NCI-H510A treated with DMSO at 0.1 percent for 48 hours (cell line): ENCODE data around the gene ERI3.

Source experiments
- DNase-seq: peaks from one replicate; lab custom pipeline; 2025; lab: John Stamatoyannopoulos, UW

Gene ERI3

DNA sequence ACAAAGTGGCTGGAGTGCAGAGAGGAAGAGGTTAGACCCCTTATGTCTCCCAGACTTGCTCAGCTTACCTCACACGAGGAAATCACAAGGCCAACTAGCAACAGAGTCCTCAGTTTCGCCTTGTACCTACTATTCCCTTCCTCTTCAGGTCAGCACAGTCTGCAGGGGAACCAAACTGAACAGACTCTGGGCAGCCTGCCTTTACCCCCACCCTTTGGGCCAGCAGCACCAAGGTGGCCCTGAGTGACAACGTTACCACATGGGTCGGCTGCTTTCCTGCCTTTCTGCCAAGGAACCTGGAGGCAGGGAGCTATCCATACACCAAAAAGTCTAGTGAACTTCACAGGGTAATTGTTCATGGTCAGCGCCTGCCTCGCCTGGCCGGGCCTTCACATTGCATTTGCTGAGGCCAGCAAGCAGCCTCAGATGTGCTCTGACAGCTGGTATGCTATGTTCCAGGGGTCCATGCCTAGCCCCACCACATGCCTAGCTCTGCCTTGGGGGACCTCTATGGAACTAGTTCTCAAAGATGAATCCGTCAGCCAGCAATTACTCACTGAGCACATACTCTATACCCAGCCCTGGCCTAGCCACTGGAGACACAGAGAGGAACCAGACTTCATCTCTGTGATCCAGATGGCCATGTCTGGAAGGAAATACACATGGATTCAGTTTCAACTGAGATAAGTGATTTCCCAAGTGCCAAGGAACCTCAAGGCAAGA lies 72.2 kb downstream of the ERI3 start:
- no peak for DNase-seq

DNA sequence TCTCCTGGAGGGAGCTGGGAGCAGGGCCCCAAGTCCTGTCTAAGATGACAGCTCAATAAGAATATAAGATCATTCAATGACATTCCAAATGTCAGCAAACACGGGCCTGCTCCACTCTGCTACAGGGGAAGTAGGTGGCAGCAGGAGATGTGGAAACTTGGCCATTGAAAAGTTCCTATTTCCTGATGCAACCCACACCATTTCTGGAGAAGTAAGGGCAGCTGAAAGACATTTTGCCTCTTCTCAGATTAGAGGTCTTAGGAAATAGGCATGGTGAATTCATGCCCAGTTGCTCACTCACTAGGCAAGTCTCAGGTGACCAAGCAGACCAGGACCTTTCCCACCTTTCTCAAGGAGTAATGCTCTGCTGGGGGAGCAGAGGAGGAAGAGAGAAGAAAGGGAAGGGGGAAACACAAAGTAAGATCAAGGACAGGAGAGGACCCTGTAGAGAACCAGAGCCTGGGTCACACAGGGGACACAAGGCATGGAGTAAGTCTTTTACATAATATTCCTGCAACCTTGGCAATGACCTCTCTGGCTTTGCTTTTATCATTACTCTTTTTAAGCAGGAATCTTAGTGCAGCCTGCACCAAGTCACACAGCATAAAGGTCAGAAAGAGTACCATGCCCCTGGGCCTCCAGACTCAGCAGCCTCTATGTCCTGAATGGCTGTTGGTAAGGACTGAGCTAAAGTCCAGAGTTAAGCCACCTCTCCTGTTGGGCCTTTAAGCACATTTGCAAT lies 72.9 kb downstream of the ERI3 start:
- DNase-seq: peak; percentile 82

DNA sequence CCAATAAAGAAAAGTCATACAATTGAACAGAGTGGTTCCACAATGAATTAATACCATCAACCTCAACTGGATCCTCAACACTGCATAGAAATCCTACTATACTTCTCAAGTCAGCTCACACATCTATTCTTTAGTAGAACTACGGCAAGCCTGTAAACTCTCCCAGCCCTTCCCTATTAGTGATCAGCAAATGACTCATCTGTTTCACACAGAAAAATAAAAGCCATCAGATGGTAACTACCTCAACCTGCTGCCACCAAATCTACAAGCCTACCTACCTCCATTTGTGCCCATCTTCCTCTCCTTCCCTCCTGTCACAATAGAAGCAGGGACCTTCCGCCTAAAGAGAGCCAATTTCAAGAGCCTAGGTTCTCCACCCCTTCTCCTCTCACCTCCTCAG lies 78.2 kb downstream of the ERI3 start:
- DNase-seq: peak; percentile 75

DNA sequence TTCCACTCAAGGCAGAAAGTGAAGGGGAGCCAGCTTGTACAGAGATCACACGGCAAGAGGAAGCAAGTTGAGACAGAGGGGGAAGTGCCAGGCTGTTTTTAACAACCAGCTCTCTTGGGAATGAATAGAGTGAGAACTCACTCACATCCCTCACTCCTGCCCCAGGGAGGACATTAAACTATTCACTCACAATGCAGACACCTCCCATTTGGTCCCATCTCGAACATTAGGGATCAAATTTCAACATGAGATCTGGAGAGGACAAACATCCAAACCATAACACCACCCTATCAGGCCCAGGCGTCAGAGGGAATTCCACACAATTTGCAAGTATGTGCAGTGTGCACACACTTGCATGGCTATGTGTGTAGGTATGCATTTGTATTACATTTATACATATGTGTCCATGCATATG lies 79.1 kb downstream of the ERI3 start:
- peak; percentile 100 for DNase-seq

DNA sequence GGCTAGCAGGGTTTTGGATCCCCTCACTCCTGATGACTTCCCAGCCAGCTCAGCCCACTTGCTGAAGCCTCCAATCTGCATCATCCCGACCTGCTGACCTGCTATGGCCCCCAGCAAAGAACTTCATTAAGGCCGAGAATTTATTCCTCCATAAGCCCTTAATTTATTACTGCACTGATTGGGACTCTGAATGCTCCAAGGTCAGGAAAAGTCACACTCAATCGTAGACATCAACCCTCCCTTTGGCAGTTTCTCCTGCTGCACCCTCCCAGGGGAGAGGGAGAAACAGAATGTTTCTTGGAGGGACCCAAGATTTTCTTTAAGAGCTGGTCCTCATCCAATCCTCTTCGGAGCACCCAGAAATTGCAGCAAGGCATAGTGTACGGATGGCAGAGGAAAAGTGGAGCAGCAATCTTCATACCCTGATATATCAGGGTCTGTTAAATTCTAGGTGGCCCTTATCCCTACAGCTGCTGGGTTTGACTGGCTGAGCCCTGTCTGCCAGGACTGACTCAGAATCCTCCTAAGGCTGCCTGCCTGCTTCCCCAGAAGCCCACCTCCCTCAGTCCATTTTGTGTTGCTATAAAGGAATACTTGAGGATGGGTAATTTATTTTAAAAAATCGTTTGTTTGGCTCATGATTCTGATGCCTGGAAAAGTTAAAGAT lies 79.6 kb downstream of the ERI3 start:
- DNase-seq: peak; percentile 91

DNA sequence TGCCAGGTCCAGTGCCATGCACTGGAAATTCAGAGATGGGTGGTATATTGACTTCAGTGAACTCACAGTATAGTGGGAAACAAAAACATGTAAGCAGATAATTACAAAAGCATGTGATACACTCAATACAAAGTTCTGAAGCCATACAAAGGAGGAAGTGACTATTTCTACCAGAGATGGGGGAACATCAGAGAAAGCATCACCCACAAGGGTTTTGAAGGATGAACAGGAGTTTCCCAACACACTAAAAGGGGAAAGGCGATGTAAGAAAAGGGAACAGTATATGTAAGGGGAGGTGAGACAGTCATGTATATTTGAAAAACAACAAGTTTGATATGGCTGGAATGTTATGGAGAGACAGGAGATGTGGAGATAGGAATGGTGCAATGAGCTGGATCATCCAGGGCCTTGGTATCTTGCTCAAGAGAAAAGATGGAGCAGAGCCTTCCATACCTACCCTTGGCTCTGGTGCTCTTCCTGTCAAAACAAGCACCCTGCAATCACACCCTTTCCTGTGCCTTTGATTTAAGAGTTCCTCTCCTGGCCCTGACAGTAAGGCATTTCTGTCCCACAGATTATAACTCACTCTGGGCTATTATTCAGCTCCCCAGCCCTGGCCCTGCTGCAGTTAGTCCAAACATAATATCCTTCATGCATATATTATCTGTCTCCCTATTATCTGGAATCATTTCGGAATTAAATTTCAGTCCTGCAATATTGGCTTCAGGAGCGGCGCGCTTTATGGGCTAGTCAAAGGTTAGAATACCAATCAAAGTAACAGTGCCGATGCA lies 81.3 kb downstream of the ERI3 start:
- DNase-seq: no peak

DNA sequence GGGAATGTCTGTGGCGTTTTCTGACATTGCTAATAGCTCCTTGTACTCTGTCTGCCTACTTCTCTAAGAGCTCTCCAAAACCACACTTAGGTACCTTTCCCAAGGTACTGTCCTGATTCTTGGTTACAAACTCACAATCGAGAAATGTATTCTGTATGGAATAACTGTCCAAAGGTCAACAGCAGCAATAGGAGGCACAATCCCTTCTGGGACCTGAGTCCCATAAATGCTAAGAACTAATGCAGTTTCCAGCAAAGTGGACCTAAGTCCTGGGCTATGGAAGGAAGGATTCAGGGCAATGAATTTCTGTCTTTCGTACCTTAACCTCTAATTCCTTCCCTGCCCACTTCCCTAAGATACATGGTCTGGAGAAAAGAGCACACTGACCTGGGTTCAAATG lies 82.1 kb downstream of the ERI3 start:
- no peak for DNase-seq

DNA sequence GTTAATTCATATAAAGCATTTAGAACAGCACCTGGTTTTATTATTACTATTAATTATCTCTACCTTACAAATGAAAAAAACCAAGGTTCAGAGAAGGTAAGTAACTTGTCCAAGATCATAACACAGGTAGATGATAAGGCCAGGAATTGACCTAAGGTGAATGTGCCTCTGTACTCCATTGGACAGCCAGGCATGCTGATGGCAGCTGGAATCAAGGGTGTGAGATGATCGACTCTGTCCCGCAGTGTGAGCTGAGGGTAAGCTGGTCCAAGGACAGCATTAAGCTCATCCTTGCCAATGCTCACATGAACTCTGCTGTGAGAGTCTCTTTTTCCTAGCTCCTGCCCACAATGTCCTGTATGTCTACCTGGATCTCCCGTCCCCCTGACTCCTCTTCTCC lies 83.4 kb downstream of the ERI3 start:
- no peak for DNase-seq

DNA sequence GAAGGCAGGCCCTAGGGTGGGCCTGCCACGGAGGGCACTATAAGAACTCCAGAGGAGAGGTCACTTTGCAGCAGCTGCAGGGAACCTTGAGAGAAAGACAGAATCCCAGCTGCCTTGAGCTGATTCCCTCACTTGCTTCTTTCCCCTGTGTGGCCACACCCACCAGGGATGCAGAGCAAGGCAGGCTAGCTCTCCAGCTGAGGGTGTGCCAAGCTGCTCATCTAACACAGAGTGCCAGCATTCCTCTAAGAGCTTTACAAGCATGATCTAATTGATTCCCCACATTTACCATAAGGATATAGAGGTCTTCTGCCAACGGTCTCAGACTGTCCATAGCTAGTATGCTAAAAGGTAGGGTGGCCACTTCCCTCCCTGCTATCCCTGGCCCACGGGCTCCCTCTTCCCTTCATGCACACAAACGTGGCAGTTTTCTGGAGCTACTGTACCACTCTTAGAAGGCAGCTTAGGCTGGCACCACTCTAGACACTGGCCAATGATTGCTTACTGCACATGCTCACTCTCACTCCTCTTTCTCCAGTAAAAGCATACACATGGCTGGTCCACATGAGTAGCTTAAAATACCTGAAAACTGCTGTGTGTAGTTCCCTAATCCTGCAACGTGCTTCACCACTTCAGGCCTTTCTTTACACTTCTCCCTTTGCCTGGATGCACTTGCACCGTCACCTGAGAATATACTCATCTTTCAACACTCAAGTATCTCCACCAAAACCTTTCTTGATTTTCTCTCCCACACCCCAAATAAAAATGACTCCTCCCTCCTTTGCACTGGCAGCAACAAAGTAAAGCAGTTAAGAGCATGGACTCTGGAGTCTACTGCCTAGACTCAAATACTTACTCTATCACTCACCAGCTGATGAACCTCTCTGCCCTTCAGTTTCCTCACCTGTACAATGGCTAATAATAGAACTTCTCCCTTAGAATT lies 84.1 kb downstream of the ERI3 start:
- DNase-seq: peak; percentile 97

DNA sequence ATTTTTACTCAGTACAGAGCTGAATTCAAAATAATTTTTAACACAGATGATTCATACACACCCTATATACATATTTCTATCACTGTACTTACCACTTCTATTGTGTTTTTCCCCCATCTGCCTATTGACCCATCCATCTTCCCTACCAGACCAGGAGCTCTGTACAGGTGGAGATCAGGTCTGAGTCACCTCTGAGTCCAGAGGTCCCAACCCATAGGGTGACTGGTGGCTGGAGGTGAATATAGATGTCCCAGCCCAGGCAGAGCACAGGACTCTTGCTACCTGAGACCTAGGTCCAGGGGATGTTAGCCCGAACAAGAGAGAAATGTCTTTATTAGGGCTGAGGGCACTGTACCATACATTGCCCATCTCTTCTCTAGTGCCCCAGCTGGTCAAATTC lies 87.0 kb downstream of the ERI3 start:
- no peak for DNase-seq

DNA sequence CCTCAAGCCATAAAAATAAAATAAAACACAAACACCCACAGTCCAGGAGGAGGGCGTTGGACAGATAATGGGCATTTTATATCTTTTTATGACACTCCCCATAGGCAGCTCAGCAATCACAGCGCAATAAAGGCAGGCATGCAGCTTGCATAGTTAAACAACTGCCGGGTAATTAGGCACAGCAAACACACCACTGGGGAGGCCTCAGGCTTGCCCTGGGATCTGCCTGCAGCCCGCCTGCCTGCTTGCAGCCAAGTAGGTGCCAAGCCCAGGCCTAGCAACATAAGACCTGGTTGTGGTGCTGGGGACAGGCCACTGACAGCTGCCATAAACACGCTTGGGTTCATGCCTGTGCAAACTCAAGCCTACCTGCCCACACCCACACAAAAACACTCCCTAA lies 87.6 kb downstream of the ERI3 start:
- DNase-seq: peak; percentile 56

DNA sequence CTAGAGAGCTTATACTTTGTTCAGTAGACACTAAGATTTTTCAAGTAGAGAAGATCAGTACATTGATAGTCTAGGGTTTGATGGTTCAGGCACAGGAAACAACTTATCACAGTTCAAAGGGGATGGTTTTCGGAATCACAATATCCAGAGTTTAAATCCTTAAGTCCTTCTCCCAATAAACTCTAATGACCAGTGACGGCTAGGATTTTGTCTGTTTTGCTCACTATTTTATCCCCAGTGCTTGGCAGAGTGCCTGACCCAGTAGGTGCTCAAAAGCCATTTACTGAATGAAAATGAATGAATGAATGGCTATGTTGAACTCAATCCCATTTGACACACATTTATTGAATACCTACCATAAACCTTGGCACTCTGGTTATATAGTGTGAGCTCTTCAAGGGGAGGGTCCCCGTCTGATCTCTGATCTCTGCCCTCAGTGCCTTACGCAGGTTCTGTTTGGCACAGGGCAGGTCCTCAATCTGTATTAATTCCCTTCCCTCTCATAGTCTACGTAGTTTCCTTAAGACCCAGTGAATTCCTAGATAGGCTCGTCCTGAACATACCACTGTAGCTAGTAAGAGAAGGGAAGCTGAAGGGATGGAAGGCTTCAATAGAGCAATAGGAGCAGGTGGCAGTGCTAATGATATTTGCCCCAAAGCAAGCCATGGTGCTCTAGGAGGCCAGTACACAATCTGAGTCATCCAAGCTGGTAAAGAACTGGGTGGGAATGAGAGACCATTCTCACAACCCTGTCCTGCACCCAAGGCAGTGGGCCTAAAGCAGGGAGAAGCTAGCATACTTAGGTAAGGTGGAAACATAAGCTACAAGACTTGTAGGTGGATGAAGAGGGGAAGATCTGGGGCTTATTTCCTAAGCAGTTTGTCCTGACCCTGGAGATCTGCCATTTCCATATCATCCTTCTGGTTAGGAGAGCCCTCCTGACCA lies 88.4 kb downstream of the ERI3 start:
- peak; percentile 55 for DNase-seq

DNA sequence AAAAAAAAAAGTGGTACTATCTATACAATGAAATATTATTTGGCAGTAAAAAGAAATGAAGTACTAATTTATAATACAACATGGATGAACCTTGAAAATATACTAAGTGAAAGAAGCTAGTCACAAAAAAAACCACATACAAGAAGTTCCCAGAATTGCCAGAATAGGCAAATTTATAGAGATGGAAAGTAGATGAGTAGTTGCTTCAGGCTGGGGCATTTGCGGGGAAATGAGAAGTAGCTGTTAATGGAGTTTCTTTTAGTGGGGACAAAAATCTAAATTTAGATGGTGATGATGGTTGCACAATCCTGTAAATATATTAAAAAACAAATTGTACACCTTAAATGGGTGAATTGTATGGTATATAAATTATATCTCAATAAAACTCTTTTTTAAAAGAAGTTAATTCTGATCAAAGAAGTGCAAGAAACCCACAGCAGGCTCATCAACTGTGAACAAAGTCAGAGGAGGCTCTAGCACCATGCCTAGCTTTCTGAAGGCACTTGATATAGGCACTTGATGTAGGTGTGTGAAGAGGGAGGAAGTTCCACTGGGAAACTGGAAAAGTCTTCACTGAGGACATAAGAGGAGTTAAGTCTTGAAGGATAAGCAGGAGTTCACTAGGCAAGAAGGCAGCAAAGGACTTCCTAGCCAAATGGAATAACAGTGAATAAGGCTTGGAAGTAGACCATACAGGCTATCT lies 89.2 kb downstream of the ERI3 start:
- DNase-seq: no peak

DNA sequence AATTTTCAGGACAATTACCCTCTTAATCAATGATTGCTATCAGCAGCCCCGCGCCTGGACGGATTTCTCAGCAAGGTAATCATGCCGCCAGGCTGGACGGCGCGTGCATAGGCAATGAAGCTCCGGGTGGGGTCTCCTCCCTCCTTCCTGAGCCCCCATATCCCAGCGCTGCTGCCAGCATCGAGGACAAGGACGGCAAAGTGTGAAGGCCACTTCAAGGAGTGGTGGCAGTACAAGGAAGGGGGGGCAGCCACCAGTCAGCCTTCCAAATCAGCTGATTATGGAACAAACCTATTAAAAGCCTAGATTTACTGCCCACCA lies 90.6 kb downstream of the ERI3 start:
- no peak for DNase-seq

DNA sequence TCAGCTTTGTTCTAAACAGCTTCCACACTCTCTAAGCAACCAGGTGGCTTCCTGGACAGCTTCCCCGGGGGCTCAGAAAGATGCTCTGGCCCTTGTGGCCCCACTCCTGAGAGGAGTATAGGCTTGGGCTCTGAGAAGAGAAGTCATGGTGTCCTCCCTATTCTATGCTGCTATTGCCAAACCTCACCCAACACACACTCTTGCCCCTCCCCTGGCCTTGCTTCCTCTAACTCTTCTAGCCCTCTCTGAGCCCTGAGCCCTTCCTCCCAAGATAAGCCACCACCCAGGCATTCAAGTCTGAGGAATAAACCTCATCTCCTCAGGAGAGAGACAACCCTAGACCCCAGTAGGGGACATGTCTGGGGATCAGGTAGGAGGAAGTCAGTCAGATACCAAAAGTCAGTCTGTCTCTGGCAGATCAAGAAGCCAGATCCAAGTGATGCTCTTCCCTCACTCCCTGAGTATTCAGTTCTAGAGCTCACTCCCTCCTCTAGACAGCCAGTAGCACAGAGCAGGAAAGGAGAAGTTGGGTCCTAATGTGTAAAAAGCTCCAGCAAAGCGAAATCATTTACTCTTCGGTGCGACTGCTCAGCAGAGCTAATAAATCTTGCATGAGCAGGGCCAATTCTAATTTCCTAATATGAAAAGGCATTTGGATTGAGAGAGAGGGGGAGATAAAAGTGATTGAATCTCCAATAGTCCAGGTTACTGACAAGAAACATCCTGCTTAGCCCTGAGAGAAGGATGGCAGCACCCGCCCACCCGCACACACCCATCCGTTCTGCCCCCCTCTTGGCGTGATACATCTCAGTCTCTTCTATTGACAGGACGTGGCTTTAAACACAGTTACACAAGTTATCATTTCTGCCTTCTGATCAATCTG lies 91.2 kb downstream of the ERI3 start:
- no peak for DNase-seq

DNA sequence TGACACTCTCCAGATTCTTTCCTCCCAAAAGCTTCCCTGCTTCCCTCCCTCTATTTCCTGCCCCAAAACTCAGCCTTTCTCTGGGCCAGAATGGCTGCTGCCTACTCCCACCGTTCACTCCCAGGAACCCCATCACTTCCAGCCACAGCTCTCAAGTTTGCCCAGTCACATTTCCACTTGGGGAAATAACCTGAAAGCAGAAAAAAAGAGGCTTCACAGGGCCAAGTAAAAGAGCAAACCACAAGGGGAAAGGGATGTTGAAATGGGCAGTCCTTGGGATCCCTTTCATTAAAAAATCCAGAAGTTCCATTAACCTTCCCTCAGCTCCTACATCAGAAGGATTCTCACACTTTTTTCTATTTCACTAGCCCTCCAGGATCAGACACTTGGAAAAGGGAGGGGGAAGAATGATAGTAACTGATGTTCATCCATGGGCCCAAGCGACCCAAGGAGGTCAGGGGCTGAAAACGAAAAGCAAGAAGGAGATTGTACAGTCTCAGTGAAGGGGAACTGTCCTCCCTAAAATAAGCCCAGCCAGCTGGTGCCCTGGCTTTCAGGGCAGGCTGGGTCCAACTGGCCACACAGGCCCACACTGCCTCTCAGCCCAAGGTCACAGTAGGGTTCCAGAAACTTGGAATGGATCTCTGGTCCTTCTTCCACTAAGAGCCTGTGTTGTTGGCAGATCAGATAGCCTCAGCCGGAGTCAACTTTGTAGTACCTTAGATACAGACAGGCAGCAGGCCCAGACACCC lies 92.1 kb downstream of the ERI3 start:
- no peak for DNase-seq

DNA sequence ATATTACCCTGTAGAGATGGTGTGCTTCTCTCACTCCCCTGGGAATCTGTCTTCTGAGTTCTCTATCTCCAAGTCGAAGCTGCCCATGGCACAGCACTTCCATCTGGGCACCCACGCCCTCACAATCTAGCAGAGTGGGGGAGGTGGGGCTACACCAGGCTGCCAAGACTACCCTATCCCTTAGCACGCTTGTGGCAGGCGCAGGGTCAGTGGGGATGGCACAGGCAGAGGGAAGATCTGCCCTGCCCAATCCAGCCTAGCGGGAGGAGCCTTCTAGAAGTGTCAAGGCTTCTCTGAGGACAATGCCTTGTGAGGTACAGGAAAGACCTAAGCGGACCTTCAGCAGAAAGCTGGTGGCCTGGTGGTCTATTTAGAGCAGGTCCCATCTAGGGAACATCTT lies 92.6 kb downstream of the ERI3 start:
- DNase-seq: no peak

DNA sequence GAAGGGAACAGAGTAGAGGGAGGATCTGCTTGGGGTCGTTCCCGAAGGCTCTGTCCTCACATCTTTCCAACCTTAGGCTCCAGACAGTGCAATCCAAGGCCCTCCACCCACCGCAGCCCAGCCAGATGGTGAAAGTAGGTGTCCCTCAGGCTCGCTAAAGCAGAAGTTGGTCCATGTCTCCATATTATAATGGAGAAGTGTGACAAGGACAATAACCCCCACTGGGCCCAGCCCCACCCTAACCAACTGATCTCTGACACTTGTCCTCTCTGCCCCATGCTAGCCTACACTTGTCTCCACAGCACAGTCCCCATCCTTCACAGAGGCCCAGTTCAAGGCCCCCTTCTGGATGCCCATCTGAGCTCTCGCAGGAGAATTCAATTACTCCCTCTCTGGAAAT lies 93.1 kb downstream of the ERI3 start:
- DNase-seq: no peak
